Stimulated activated memory B cell treated with anti-CD40 and anti-IgM and Interleukin-4, amounts not matched to agents 10 μg/mL and 1 μg/mL and 100 μg/mL, for 72 hours (primary cell): ENCODE results near the gene FAM163B.
"Not testable (repeated sequence)": the region's sequence is repeated elsewhere in the genome, so short reads cannot be mapped to it uniquely, and the experiment has no call there.

Source experiments
- ATAC-seq: fragments of 150-1000 bp; cut with Tn5 transposase; 2 replicates; pipeline ENCODE4 v1.10.0; 2021
- H3K27ac Mint-ChIP-seq: one replicate; pipeline ENCODE4 v1.8.0; 2022; ENCODE audit warnings: mild to moderate bottlenecking, mixed read lengths
- H3K27me3 Mint-ChIP-seq: one replicate; pipeline ENCODE4 v1.8.0; 2022; ENCODE audit warnings: mixed read lengths
- H3K36me3 Mint-ChIP-seq: one replicate; pipeline ENCODE4 v1.8.0; 2022; ENCODE audit warnings: mixed read lengths
- H3K4me1 Mint-ChIP-seq: one replicate; pipeline ENCODE4 v1.8.0; 2022; ENCODE audit warnings: mixed read lengths
- H3K4me3 Mint-ChIP-seq: one replicate; pipeline ENCODE4 v1.8.0; 2022; ENCODE audit warnings: mild to moderate bottlenecking, moderate library complexity, mixed read lengths
- H3K9me3 Mint-ChIP-seq: one replicate; pipeline ENCODE4 v1.8.0; 2022; ENCODE audit warnings: mixed read lengths

The FAM163B gene

GRCh38 chr9:133566817-133567216 is 42.4 kb downstream of the FAM163B start:
- no peak for ATAC-seq
- peaks cover 9% of the 10 kb centered on the region for H3K9me3 Mint-ChIP-seq
- H3K4me1 Mint-ChIP-seq = peaks cover 8% of the 10 kb centered on the region
- no peaks in the 10 kb centered on the region for H3K36me3 Mint-ChIP-seq
- no peak overlapping the region for H3K4me3 Mint-ChIP-seq
- no peak overlapping the region for H3K27ac Mint-ChIP-seq
- peaks cover 55% of the 10 kb centered on the region for H3K27me3 Mint-ChIP-seq

- H3K27ac Mint-ChIP-seq = no peak overlapping the region
- H3K27me3 Mint-ChIP-seq = peaks cover 55% of the 10 kb centered on the region
- peaks cover 9% of the 10 kb centered on the region for H3K9me3 Mint-ChIP-seq
- no peak overlapping the region for H3K4me3 Mint-ChIP-seq
- no peaks in the 10 kb centered on the region for H3K36me3 Mint-ChIP-seq
- ATAC-seq = no peak
- H3K4me1 Mint-ChIP-seq = peaks cover 8% of the 10 kb centered on the region
Observed at GRCh38 chr9:133566382-133566781, 42.8 kb downstream of the FAM163B start.

GRCh38 chr9:133564451-133565116 is 44.6 kb downstream of the FAM163B start:
- Mint-ChIP-seq H3K27me3 (peaks cover 55% of the 10 kb centered on the region), H3K4me1 (peaks cover 8% of the 10 kb centered on the region), H3K27ac (peak overlapping the region; percentile 60), H3K9me3 (peaks cover 9% of the 10 kb centered on the region), H3K36me3 (no peaks in the 10 kb centered on the region), H3K4me3 (no peak overlapping the region)
- no peak for ATAC-seq

GRCh38 chr9:133563814-133564213 is 45.4 kb downstream of the FAM163B start:
- H3K36me3 Mint-ChIP-seq, H3K4me3 Mint-ChIP-seq, H3K9me3 Mint-ChIP-seq, ATAC-seq: not testable (repeated sequence)
- peaks cover 54% of the 10 kb centered on the region for H3K27me3 Mint-ChIP-seq
- peaks cover 10% of the 10 kb centered on the region for H3K4me1 Mint-ChIP-seq
- peak overlapping the region; percentile 60 for H3K27ac Mint-ChIP-seq

- H3K27ac Mint-ChIP-seq = peak overlapping the region; percentile 60
- ATAC-seq = no peak
- peaks cover 9% of the 10 kb centered on the region for H3K9me3 Mint-ChIP-seq
- no peak overlapping the region for H3K4me3 Mint-ChIP-seq
- H3K36me3 Mint-ChIP-seq = no peaks in the 10 kb centered on the region
- H3K4me1 Mint-ChIP-seq = peaks cover 15% of the 10 kb centered on the region
- peaks cover 55% of the 10 kb centered on the region for H3K27me3 Mint-ChIP-seq
Observed at GRCh38 chr9:133563291-133563796, 45.8 kb downstream of the FAM163B start.

GRCh38 chr9:133562611-133563290 is 46.4 kb downstream of the FAM163B start:
- Mint-ChIP-seq H3K27me3 (peaks cover 55% of the 10 kb centered on the region), H3K9me3 (peaks cover 9% of the 10 kb centered on the region), H3K4me3 (no peak overlapping the region), H3K4me1 (peaks cover 21% of the 10 kb centered on the region), H3K27ac (no peak overlapping the region), H3K36me3 (no peaks in the 10 kb centered on the region)
- ATAC-seq = no peak

GRCh38 chr9:133561976-133562554 is 47.1 kb downstream of the FAM163B start:
- H3K27ac Mint-ChIP-seq = no peak overlapping the region
- peaks cover 26% of the 10 kb centered on the region for H3K4me1 Mint-ChIP-seq
- ATAC-seq = no peak
- H3K27me3 Mint-ChIP-seq = peaks cover 55% of the 10 kb centered on the region
- peaks cover 9% of the 10 kb centered on the region for H3K9me3 Mint-ChIP-seq
- no peak overlapping the region for H3K4me3 Mint-ChIP-seq
- H3K36me3 Mint-ChIP-seq = no peaks in the 10 kb centered on the region

- no peak for ATAC-seq
- no peak overlapping the region for H3K4me3 Mint-ChIP-seq
- no peak overlapping the region for H3K27ac Mint-ChIP-seq
- peaks cover 9% of the 10 kb centered on the region for H3K9me3 Mint-ChIP-seq
- H3K27me3 Mint-ChIP-seq = peaks cover 61% of the 10 kb centered on the region
- no peaks in the 10 kb centered on the region for H3K36me3 Mint-ChIP-seq
- H3K4me1 Mint-ChIP-seq = peaks cover 26% of the 10 kb centered on the region
Observed at GRCh38 chr9:133560944-133561343, 48.2 kb downstream of the FAM163B start.

- H3K4me1 Mint-ChIP-seq = peaks cover 26% of the 10 kb centered on the region
- no peaks in the 10 kb centered on the region for H3K36me3 Mint-ChIP-seq
- peaks cover 9% of the 10 kb centered on the region for H3K9me3 Mint-ChIP-seq
- no peak overlapping the region for H3K4me3 Mint-ChIP-seq
- no peak overlapping the region for H3K27ac Mint-ChIP-seq
- ATAC-seq = no peak
- H3K27me3 Mint-ChIP-seq = peaks cover 68% of the 10 kb centered on the region
Observed at GRCh38 chr9:133560311-133560710, 48.9 kb downstream of the FAM163B start.

GRCh38 chr9:133558191-133559126 is 50.7 kb downstream of the FAM163B start:
- peak; percentile 65 for ATAC-seq
- H3K27me3 Mint-ChIP-seq = peaks cover 71% of the 10 kb centered on the region
- H3K4me1 Mint-ChIP-seq = peaks cover 22% of the 10 kb centered on the region
- H3K27ac Mint-ChIP-seq = peak overlapping the region; percentile 73
- no peaks in the 10 kb centered on the region for H3K36me3 Mint-ChIP-seq
- H3K4me3 Mint-ChIP-seq = peak overlapping the region; percentile 61
- peaks cover under 1% of the 10 kb centered on the region for H3K9me3 Mint-ChIP-seq

- peak overlapping the region; percentile 73 for H3K27ac Mint-ChIP-seq
- ATAC-seq = no peak
Observed at GRCh38 chr9:133557581-133557980, 51.6 kb downstream of the FAM163B start.

GRCh38 chr9:133556354-133556753 is 52.8 kb downstream of the FAM163B start:
- Mint-ChIP-seq H3K4me3 (no peak overlapping the region), H3K4me1 (peaks cover 18% of the 10 kb centered on the region), H3K9me3 (no peaks in the 10 kb centered on the region), H3K27ac (no peak overlapping the region), H3K27me3 (peaks cover 76% of the 10 kb centered on the region), H3K36me3 (no peaks in the 10 kb centered on the region)
- no peak for ATAC-seq

More at GRCh38 chr9:133557581-133557980, 51.6 kb downstream of the FAM163B start:
- Mint-ChIP-seq H3K36me3 (no peaks in the 10 kb centered on the region), H3K4me1 (peaks cover 18% of the 10 kb centered on the region), H3K27me3 (peaks cover 74% of the 10 kb centered on the region), H3K4me3 (no peak overlapping the region), H3K9me3 (no peaks in the 10 kb centered on the region)

GRCh38 chr9:133554729-133555128 is 54.5 kb downstream of the FAM163B start:
- Mint-ChIP-seq H3K4me3 (no peak overlapping the region), H3K4me1 (peaks cover 18% of the 10 kb centered on the region), H3K27ac (no peak overlapping the region), H3K9me3 (no peaks in the 10 kb centered on the region), H3K36me3 (no peaks in the 10 kb centered on the region), H3K27me3 (peaks cover 77% of the 10 kb centered on the region)
- no peak for ATAC-seq

GRCh38 chr9:133553973-133554713 is 55.0 kb downstream of the FAM163B start:
- Mint-ChIP-seq H3K4me1 (peaks cover 18% of the 10 kb centered on the region), H3K9me3 (no peaks in the 10 kb centered on the region), H3K27me3 (peaks cover 75% of the 10 kb centered on the region), H3K36me3 (no peaks in the 10 kb centered on the region), H3K27ac (no peak overlapping the region), H3K4me3 (no peak overlapping the region)
- no peak for ATAC-seq
